ENCODE results near the gene MACF1.

GRCh38 chr1:39441797-39442196 lies 237.3 kb downstream of the MACF1 start:
- TF ChIP-seq POLR2A (IDR thresholded peaks at IDR 0.05) = no peak
- TF ChIP-seq CTCF (IDR thresholded peaks at IDR 0.05) = no peak
- TF ChIP-seq POLR2AphosphoS5 (IDR thresholded peaks at IDR 0.05) = no peak

Measured in breast epithelium (tissue), 3 donors.